Fibroblast of the conjunctiva (primary cell): Measurements from ENCODE around the gene CTAGE8.
"Not testable (repeated sequence)": the region's sequence is repeated elsewhere in the genome, so short reads cannot be mapped to it uniquely, and the experiment has no call there.

Experiments
- DNase-seq: peaks from one replicate; pipeline ENCODE4 v3.0.0-alpha.2; 2010; ENCODE audit warnings: low read depth

CTAGE8 gene

DNA sequence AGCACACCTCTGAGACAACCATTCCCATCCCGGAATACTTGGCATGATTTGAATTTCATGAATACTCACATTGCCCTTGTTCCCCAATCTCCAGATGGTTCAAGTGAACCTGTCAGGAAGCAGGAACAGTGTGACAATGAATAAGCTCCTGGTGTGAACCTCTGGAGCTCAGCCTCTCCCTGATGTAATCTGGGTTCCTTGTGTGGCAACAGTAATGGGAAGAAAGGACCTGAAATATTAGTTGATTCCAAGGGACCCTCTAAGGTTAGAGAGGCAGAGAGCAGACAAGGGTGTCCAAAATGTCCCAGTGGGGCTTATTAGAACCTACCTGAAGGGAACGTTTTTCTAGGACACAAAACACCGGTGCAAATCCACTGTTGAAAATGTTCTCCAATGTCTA, 13.0 kb downstream of the CTAGE8 start:
- no peak for DNase-seq

DNA sequence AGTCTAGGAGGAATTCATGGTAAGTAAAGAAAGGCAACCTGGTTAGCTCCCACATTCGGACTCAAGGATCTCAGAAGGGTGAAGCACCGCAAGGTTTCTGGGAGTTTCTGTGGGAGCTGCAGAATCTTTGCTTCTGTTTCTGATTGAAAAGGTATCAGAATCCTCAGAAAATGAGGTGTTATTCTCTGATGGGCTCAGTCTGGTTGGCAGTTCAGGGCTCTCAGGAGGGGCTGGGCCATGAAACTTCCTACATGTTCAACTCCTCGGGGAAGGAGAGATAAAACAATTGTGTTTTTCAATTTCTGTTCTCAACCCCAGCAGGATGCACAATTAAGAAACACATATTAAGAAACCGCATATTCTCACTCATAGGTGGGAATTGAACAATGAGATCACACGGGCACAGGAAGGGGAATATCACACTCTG, 13.6 kb downstream of the CTAGE8 start:
- no peak for DNase-seq

DNA sequence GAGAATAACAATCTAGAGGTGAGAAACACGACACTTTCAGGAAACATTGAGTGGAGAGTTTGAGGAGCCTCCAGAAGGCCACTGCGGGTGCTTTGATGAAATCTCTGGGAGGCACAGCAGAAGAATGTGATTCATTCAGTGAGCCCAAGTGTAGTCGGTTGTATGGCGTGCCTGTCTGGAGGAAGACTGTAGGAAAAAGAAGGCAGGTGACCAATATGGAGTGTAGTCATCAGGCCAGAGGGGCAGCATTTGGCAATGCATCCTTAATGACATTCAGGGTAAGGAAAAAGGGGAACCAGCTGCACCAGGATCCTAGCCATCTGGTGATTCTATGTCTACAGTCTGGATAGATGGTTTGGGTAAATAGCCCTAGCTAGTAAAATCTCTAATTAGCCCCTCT, 16.8 kb downstream of the CTAGE8 start:
- not testable (repeated sequence) for DNase-seq

DNA sequence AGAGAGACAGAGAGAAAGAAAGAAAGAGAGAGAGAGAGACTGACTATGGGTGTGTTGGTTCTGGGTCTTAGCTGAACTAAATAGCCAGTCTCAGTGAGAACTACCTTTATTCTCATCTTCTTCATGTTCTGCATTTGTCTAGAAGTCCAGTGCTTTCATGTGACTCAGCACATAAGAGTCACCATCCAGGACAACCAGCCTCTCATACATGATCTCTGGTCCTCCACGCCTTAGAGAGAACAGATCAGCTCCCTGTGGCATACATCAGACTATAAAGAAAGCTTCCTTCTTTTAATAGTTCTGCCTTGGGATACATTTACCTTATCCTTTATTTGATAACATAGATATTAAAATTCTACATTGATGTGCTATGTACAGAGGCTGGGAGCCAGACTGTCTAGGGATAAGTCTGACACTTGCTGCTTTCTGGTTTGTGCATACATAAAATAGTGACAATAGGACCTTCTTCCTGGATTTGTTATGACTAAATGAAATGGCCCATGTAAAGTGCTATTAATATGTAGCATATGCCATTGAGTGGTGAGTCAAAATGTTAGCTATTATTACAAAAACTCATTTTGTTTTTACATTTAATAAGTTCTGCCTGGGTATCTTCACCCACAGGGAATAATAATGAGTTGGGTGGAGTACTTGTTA, 21.3 kb downstream of the CTAGE8 start:
- not testable (repeated sequence) for DNase-seq

DNA sequence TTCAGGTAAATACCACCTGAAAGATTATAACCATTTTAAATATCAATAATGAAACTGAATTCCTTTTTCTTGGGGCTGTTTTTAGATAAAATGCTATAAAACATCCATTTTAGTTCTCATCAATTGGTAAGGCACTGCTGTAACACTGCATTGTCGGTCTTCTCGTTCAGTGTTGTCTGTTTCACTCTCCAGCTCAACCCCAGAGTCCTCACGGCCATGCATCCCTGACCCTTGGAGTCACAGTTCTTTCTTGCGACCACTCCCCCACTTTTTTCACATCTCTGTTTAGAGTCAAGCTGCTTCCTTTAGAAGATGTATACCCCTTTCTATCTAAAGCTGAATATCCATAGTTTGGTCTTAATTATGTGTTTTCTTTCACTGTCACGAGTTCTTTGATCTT, 22.1 kb downstream of the CTAGE8 start:
- not testable (repeated sequence) for DNase-seq

DNA sequence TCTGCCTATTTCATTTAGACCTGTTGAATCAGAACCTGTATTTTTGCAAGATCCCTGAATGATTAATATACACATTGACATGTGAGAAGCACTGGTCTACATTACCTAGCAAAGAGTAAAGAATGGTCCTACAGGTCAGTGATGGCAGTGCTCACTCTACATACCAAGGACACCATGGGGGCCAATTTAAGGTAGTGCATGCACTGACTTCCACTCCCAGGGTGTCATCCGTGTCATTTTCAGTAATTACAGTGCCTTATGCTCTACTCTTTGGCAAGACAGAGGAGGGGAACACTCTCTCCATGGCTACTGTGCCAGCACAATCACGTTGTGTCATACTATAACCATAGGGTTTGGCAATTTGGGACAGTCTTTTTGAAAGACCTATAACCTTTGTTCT, 23.7 kb downstream of the CTAGE8 start:
- DNase-seq = not testable (repeated sequence)

DNA sequence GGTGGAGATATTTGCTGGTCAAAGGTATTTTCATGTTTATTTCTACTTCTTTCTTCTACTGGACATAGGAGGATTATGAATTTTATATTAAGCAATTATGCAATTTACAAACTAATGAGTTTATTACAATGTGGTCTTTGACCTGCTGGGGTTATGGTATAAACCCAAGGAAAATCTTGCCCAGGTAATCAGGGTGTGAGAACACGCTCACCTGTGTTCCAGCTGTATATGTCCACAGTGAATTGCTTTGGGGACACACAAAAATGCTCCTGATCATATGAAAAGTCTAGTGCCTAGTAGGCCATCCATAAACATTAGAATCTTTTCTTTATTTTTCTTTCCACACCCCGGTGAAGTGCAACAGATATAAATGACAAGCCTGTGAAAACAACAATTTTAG, 29.7 kb downstream of the CTAGE8 start, which contains the start of gene OR2A42:
Gene OR2A42, minus strand, starts transcription at position 241 of the 400 bp plus-strand sequence. CDS start 6,762 bp downstream, outside the sequence.
- DNase-seq = not testable (repeated sequence)

DNA sequence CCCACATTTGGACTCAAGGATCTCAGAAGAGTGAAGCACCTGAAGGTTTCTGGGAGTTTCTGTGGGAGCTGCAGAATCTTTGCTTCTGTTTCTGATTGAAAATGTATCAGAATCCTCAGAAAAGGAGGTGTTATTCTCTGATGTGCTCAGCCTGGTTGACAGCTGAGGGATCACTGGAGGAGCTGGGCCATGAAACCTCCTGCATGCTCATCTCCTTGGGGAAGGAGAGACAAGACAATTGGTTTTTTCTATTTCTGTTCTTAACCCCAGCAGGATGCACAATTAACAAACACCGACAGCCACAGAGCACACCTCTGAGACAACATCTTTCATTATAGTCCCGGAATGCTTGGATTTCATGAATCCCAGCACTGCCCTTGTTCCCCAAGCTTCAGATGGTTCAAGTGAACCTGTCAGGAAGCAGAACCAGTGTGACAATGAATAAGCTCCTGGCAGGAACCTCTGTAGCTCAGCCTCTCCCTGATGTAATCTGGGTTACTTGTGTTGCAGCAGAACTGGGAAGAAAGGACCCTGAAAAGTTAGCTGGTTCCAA, 30.5 kb downstream of the CTAGE8 start:
- DNase-seq = not testable (repeated sequence)

DNA sequence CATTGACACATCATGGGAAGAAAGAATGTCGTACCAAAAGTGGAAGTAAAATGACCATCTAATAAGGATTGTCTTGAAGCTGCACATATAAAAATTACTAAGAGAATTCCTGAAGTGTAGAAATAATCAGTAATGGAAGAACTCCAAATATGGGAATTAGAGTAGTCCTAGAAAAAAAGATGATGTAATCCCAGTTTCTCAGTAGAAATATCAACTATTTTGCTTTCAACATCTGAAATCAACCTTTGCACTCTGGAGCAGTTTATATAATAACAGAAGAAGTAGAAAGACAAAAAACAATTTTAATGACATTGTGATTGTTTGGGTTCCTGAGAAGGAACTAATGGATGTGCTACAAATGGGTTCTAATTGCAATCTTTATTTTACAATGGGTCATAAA, 36.0 kb downstream of the CTAGE8 start:
- not testable (repeated sequence) for DNase-seq

DNA sequence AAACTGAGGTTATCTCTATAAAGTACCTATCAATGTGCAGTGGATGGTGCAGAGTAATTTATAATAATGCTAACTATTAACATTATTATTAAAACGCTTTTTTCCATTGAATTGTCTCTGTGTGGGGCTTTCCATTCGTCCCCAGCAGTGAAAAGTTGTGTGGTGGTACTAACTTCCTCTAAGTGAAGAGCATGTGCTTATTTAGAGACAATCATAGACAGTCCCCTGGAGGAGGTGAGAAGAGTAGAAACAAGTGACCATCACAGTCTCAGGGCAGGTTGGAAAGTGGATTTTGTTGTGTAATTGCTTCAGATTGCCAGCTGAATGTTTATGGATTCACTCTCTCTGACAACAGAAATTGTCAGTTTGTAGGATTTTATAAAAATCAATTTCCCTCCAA, 38.1 kb downstream of the CTAGE8 start:
- not testable (repeated sequence) for DNase-seq

DNA sequence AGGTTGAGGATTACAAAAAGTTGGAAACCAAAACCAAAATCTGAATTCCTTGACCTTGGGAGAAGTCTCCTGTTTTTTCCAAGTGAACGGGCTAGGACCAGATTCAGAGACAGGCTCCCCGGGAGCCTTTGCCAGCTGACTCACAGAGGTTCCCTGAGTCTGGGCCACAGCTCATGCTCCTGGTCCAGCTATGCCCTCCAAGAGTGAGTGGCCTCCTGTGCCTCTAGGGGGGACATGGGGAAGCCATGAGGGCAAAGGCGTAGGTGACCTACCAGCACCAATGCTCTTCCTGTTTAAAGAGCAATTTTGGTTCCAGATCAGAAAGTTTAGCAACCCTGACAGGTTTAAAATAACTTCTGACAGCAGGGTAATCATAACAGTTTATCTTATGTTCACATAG, 40.3 kb downstream of the CTAGE8 start:
- DNase-seq = not testable (repeated sequence)

DNA sequence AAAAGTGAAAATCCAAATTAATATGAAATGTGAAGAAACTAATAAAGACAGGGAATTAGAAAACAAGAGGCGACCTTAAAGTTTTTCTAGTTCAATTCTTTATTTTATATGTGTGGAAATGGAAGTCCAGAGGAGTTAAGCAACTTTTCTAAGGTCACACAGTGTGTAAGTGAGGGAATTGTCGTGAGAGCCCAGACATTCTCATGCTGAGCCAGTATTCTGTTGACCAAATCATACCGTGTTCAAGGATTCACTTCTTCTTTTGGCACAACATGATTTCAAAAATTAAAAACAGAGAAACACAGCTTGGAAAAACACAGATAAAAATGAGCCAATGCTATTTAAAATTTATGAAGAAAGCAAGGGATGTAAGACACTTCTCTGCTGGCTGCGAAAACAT, 42.2 kb downstream of the CTAGE8 start:
- DNase-seq = not testable (repeated sequence)

DNA sequence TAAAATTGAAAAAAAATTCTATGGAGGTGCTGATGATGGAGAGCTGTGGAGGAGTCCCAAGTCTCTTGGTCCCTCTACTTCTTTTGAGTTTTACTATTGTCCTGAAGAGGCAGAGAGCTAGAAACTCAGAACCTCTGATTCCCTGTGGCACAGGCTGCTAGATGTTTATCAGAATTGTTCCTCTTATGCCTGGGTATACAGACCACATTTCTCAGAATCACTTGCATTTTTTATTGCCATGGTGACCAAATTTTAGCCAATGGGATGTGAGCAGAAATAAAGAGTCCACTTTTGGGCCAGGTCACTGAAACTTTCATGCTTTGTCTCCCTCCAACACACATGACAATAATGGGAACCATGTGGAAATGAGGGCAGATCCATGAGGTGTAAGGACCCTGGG, 45.4 kb downstream of the CTAGE8 start:
- not testable (repeated sequence) for DNase-seq

DNA sequence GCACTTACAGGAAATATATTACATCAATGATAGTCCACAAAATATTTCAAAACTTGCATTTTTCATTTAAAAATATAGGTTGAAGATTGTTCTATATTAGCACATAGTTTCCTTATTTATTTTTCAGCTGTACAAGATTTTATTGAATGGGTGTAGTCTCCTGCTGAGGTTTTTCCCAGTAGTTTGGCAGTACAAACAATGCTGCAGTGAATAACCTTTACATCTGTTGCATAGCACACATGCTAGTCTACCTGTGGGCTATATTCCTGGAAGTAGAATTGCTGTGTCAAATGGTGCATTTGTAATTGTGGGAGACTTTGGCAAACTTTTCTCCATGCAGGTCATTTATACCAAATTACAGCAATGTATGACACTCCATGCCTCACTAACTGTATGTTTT, 48.6 kb downstream of the CTAGE8 start:
- DNase-seq = not testable (repeated sequence)

DNA sequence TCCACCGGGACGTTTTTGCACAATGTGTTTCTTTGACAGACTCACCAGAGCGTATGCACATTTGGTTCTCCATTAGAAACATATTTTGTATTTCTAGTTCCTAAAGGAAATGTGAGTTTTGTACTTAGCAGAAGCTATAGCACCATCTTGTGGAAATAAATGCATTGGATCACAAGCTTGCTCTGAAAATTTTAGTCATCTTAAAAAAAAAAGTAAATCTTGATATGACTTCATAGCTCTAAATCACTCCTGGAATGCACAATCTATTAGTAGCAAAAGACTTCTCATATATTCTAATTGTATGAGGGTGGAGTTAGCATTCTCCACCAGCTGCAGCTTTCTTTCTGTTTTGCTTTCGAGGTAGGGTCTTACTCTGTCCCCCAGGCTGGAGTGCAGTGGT, 49.9 kb downstream of the CTAGE8 start:
- DNase-seq = not testable (repeated sequence)

DNA sequence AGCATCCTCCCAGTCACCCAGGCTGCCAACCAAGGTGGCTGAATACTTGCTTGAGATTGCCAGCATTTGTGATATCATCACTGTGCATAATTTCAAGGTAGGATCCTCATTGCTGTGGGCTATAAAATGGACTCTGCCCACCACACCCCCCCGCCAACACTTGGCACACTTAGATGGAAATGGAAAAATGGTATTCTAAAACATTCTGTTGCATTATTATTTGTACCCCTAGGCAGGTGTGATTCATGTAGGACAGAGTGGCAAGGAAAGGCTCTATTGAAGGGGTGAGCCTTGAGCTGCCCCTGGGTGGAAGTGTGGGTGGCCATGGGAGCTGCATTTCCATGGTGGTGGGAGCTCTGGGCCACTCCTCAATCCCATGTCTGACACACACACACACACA, 50.5 kb downstream of the CTAGE8 start:
- DNase-seq = not testable (repeated sequence)

DNA sequence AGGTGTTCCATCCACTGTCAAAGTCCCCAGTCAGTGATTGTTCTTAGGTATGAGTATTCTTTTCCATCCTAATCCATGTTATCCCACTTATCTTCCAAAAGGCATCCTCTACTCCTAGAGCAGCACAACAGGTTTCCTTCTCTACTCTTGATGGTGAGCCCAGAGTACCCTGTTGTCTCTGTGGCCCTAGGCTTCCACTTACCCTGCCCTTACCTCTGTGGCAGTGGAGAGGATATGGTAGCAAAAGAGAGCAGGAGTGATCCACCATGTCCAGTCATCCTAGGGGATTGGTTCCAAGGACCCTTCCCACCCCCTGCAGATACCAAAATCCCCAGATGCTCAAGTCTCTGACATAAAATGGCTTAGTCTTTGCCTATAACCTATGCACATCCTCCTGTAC, 51.9 kb downstream of the CTAGE8 start:
- DNase-seq = not testable (repeated sequence)
